Activated naive CD4-positive, alpha-beta T cell treated with anti-CD3 and anti-CD28 coated beads, Interleukin-2, amount 50 U/mL, for 16 hours (primary cell): ENCODE measurements around the gene PRKACA.
"Not testable (repeated sequence)": the region's sequence is repeated elsewhere in the genome, so short reads cannot be mapped to it uniquely, and the experiment has no call there.

ENCODE experiments used
- DNase-seq: peaks from one replicate; pipeline ENCODE4 v3.0.0-alpha.2; 2020

Gene PRKACA

GRCh38 chr19:14042659-14043608 lies 74.6 kb downstream of the PRKACA start:
- DNase-seq = not testable (repeated sequence)
